ENCODE results near the gene CADPS. TPM values are rescaled to one million over a fixed set of nuclear protein-coding genes. Genes with fewer than 3 reads are reported as not detected.

Gene CADPS
- not detected in 5 replicates for total RNA-seq (2022; extraction: Qiagen RNA extraction)

GRCh38 chr3:62874711-62875557 lies at the start of gene CADPS:
TSS of gene CADPS (minus strand) at chr3:62875416. CDS start at chr3:62875029, 387 bp downstream.

DNA sequence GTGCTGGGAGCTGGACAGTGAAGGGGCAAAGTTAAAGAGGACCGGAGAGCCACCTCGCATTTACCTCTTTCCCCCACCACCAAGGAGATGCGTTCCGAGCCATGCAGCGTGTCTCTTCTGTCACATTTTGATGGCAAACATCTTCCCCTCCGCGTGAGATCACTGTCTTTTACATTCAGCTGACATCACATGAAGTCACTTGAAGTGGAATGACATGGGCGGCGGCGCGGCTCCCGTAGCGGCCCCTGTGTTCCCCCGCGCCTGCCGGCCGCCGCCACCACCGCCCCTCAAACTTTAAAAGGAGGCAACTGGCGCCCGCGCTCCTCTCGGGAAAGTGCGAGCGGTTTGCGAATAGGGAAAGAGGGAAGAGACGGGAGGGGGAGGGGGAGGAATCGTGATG lies 502.0 kb downstream of the CADPS start, which contains the start of gene FEZF2:
Gene FEZF2, minus strand, starts transcription at position 336 of the 400 bp plus-strand sequence. CDS start 682 bp downstream, outside the sequence.

All from A549 treated with dexamethasone at 1 μM for 4 hours (cell line).